ENCODE results near the gene UPF2. TPM values are rescaled to one million over a fixed set of nuclear protein-coding genes. Genes with fewer than 3 reads are reported as not detected.

Gene UPF2
- total and polyA plus RNA-seq, 10 of the 15 experiments (the other 5 are each of a cell fraction or from before 2014, with no cell fraction given) = 21.0 to 44.4 (median 25.9) TPM

DNA sequence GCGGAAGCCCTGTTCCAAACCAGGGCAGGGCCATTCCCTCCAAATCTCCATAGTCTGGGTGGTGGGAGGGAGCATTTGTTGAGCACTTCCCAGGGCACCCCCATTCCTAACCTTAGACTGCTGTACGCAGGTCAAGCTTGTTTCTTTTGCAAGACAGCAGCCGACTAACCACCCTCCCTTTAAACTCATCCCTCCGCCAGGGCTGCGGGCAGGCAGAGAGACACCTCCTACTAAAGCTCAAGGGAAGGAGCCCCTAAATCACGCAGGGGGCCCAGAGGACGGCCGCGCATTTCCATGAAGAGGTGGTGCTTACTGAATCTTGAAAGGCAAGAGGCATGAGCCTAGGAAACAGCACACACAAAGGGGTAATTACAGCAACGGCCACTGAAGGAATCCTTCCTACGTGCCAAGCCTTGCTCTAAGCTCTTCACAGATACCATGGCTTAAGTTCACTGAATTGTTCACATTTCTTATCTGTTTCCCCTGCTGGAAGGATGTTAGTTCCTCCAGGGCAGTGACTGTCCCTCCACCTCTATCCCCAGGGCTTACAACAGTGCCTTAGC is 129.4 kb downstream of the UPF2 start:
- no peak overlapping the region for H3K9ac ChIP-seq (ENCODE audit: control insufficient read depth, insufficient read depth, low read length)
- no peaks in the 10 kb centered on the region for H3K79me2 ChIP-seq (ENCODE audit: control insufficient read depth, insufficient read depth, low read length)
- CTCF ChIA-PET = interaction anchor here (1.7 kb wide), 1 partner anchor 9 kb away, joined by 4 read pairs; no protein-coding TSS in a partner anchor
- BruUV-seq (replicated peaks) = no TSS peak
- WGBS (ENCODE audit: insufficient coverage, insufficient replicate concordance, low lambda C conversion rate, missing lambda C conversion rate) = 71% methylated on average over 11 of the region's 11 CpGs
- H3K9me3 ChIP-seq (replicated peaks; ENCODE audit: control insufficient read depth, insufficient read depth, low read length) = no peaks in the 10 kb centered on the region
- no peaks in the 10 kb centered on the region for H3K36me3 ChIP-seq (ENCODE audit: control insufficient read depth in 2 of 2, insufficient read depth in 2 of 2, low read length in 1 of 2)
- H4K20me1 ChIP-seq (ENCODE audit: control insufficient read depth, insufficient read depth) = no peaks in the 10 kb centered on the region
- no peaks in the 10 kb centered on the region for H3K27me3 ChIP-seq (replicated peaks in 1 of 2; ENCODE audit: control insufficient read depth in 2 of 2, insufficient read depth in 2 of 2, low read length in 1 of 2)
- no peak overlapping the region for H3K4me3 ChIP-seq
- H3K4me2 ChIP-seq (ENCODE audit: control insufficient read depth, insufficient read depth) = no peak overlapping the region
- TF ChIP-seq CREM (IDR thresholded peaks at IDR 0.05; ENCODE audit: low read depth) (no peak), HDAC2 (IDR thresholded peaks at IDR 0.05) (no peak), NR2C1 (IDR thresholded peaks at IDR 0.05) (no peak), CBX3 (IDR thresholded peaks at IDR 0.05; ENCODE audit: borderline replicate concordance, low read depth) (no peak), BMI1 (IDR thresholded peaks at IDR 0.05; ENCODE audit: borderline replicate concordance) (no peak), SUPT20H (IDR thresholded peaks at IDR 0.05; ENCODE audit: borderline replicate concordance, control insufficient read depth, low read depth, low read length) (no peak)
- TF ChIP-seq, protein P1, sequence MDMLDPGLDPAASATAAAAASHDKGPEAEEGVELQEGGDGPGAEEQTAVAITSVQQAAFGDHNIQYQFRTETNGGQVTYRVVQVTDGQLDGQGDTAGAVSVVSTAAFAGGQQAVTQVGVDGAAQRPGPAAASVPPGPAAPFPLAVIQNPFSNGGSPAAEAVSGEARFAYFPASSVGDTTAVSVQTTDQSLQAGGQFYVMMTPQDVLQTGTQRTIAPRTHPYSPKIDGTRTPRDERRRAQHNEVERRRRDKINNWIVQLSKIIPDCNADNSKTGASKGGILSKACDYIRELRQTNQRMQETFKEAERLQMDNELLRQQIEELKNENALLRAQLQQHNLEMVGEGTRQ (IDR thresholded peaks at IDR 0.05; ENCODE audit: borderline replicate concordance, low read depth, low read length) = no peak
- TF ChIP-seq, protein P2, sequence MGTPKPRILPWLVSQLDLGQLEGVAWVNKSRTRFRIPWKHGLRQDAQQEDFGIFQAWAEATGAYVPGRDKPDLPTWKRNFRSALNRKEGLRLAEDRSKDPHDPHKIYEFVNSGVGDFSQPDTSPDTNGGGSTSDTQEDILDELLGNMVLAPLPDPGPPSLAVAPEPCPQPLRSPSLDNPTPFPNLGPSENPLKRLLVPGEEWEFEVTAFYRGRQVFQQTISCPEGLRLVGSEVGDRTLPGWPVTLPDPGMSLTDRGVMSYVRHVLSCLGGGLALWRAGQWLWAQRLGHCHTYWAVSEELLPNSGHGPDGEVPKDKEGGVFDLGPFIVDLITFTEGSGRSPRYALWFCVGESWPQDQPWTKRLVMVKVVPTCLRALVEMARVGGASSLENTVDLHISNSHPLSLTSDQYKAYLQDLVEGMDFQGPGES (IDR thresholded peaks at IDR 0.05) = no peak
- RAD21 ChIA-PET (ENCODE audit: unreplicated experiment) = no interaction called here
- intact Hi-C loops (cut with micrococcal nuclease; ENCODE audit: unreplicated experiment) = no loop called here
- POLR2A ChIA-PET = no interaction called here
- FAIRE-seq = no peak
- no peak for ATAC-seq
- H3K27ac ChIP-seq (ENCODE audit: control insufficient read depth, insufficient read depth) = no peak overlapping the region
- SMC1A ChIA-PET (ENCODE audit: uncharacterized antibody, unreplicated experiment) = interaction anchor here (1.0 kb wide), 1 partner anchor 25 kb away, joined by 3 read pairs; no protein-coding TSS in a partner anchor
- in situ Hi-C loops (cut with MboI) = no loop called here
- no peaks in the 10 kb centered on the region for H3K4me1 ChIP-seq (ENCODE audit: control insufficient read depth, insufficient read depth, low read length)
- H2AFZ ChIP-seq (ENCODE audit: control insufficient read depth, low read depth, low read length) = no peak overlapping the region
- DNase-seq (ENCODE audit: low read depth, low spot score) = no peak

Data from GM12878 (cell line).